GM19099 (cell line): Measurements from ENCODE around the gene ATOSB.

ENCODE experiments used
- POLR2A ChIP-seq: IDR thresholded peaks from 3 replicates; pipeline ENCODE4 v1.6.1; 2011; ENCODE audit warnings: low read depth; ENCODE audit not compliant: insufficient read length; ENCODE audit errors: extremely low read depth

ATOSB gene

DNA sequence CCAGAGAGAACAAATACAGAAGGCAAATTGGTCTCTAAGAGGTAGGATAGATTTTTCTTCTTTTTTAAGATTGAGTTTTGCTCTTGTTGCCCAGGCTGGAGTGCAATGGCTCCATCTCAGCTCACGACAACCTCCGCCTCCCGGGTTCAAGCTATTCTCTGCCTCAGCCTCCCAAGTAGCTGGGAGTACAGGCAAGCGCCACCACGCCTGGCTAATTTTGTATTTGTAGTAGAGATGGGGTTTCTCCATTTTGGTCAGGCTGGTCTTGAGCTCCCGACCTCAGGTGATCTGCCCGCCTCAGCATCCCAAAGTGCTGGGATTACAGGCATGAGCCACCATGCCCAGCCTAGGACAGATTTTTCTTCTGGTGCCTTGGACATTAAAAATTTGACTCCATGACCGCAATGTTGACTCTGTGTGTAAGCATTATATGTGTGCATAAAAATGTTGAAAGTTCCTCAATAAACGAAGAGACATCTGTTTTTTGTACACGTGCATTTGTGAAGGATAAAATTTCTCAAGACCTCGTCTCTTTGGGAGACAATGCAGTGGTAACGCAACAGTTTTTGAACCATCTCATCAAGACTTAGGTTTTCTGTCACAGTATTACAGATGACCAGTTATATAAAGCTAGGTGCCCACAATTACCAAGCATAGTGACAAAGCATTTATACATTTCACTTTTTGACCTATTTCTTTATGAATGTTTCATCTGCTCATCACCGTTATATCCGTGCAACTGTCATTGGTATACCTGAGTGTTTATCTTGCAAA lies 60.6 kb downstream of the ATOSB start:
- no peak for TF ChIP-seq POLR2A

DNA sequence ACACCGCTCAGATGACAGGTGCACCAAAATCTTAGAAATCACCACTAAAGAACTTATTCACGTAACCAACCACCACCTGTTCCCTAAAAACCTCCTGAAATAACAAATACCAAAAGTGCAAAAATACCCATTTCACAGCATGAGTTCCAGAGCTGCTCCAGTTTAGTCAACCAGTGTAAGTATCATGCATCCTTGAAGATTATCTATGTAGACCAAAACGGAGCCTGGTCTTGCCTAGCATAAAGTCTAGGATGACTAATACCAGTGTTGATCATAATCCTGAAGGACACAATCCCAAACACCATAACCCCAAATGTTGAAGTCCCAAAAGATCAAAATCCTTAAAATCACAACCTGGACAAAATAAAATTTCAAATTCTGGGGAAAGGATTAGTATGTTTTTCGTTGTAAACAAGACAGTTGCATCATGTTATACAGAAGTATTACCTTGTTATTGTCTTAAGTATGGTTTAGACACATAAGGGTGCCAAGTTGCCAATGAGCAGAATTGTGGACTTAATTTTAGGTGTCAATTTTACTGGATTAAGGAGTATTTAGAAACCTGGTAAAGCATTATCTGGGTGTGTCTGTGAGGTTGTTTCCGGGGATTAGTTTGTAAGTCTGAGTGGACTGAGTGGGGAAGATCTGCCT lies 61.4 kb downstream of the ATOSB start:
- no peak for TF ChIP-seq POLR2A
